Measurements from ENCODE around the gene MUC13.

GRCh38 chr3:124972457-124972856 is 37.9 kb upstream of the MUC13 start:
- TF ChIP-seq POLR2A (IDR thresholded peaks at IDR 0.05) (no peak), CTCF (IDR thresholded peaks at IDR 0.05) (no peak)
